Gastroesophageal sphincter (tissue), 4 donors: Measurements from ENCODE around the gene C2CD4C. TPM values are rescaled to one million over a fixed set of nuclear protein-coding genes. Genes with fewer than 3 reads are reported as not detected.

ENCODE experiments used
- ATAC-seq: fragments of 150-250 bp; one replicate; pipeline ENCODE4 v1.9.1; 2016; ENCODE audit warnings: mild to moderate bottlenecking, moderate library complexity
- H3K27ac ChIP-seq, 4 donors: fragments of 200-600 bp; sonication (generic) in 3 of 4; 1 replicate in 3 of 4; 2 replicates in 1 of 4; pipeline ENCODE4 v1.5.1; 2016 to 2019
- H3K27me3 ChIP-seq: fragments of 200-600 bp; sonication (generic); one replicate; pipeline ENCODE4 v1.5.1; 2019
- H3K36me3 ChIP-seq, 2 donors: fragments of 200-600 bp; sonication (generic); one replicate each; pipeline ENCODE4 v1.5.1; 2019; ENCODE audit warnings: control low read depth in 1 of 2
- H3K4me1 ChIP-seq, 3 donors: fragments of 200-600 bp; sonication (generic); 1 replicate in 2 of 3; 2 replicates in 1 of 3; pipeline ENCODE4 v1.5.1; 2016 to 2019; ENCODE audit warnings: control low read depth in 2 of 3
- H3K4me3 ChIP-seq, 2 donors: fragments of 200-600 bp; sonication (generic); one replicate each; pipeline ENCODE4 v1.5.1; 2019; ENCODE audit warnings: mild to moderate bottlenecking in 1 of 2, moderate library complexity in 1 of 2
- H3K9me3 ChIP-seq, 3 donors: fragments of 200-600 bp; sonication (generic); one replicate each; pipeline ENCODE4 v1.5.1; 2017 to 2019; ENCODE audit warnings: control low read depth in 2 of 3
- CTCF ChIP-seq, 4 experiments: fragments of 200-600 bp in 2 of 4; fragments of 450-650 bp in 2 of 4; sonication (generic) in 1 of 4; IDR thresholded peaks; one replicate each; pipeline ENCODE4 v1.5.1; 2017 to 2019; ENCODE audit warnings: antibody characterized with exemption in 4 of 4, mild to moderate bottlenecking in 2 of 4, moderate library complexity in 2 of 4
- EP300 ChIP-seq: sonication (generic); formaldehyde crosslinking; IDR thresholded peaks from one replicate; pipeline ENCODE4 v1.6.1; 2017; ENCODE audit warnings: antibody characterized with exemption, mild to moderate bottlenecking
- POLR2A ChIP-seq, 2 donors: fragments of 450-650 bp; IDR thresholded peaks; one replicate each; pipeline ENCODE4 v1.6.1; 2017; ENCODE audit warnings: antibody characterized with exemption in 2 of 2, mild to moderate bottlenecking in 2 of 2, moderate library complexity in 1 of 2
- POLR2AphosphoS5 ChIP-seq: sonication (generic); formaldehyde crosslinking; IDR thresholded peaks from one replicate; pipeline ENCODE4 v1.6.1; 2017; ENCODE audit warnings: antibody characterized with exemption
- WGBS, 2 donors: methylation state at CpG; one replicate each; pipeline ENCODE4 v1.1.5; 2018; ENCODE audit warnings: low coverage in 1 of 2; 5-methylcytosine and 5-hydroxymethylcytosine counted together
- total RNA-seq, 4 donors: library from RNA; depleted of rRNA; stranded (reverse); fragments of >200 nt; gene quantifications; one replicate each; pipeline ENCODE4 v1.1.0, GENCODE V29; 2016

Gene C2CD4C
- total RNA-seq, 4 donors from 2014 or later, result 0.19 to 2.7 (median 0.67) TPM; not detected in 1

GRCh38 chr19:410243-410781 is 1.4 kb upstream of the C2CD4C start:
- peaks cover 0 to 27% (median 17%) of the 10 kb centered on the region in 3 donors for H3K4me1 ChIP-seq
- no peak overlapping the region for H3K27ac ChIP-seq
- WGBS, 2 donors, result 20% methylated on average over 1 of the region's 21 CpGs; no CpG with 5 or more reads in 1 of the 2 donors
- ATAC-seq, result no peak
- no peak for TF ChIP-seq CTCF (IDR thresholded peaks at IDR 0.05)
- no peaks in the 10 kb centered on the region for H3K36me3 ChIP-seq
- no peaks in the 10 kb centered on the region for H3K9me3 ChIP-seq
- no peak overlapping the region for H3K4me3 ChIP-seq
- peaks cover 81% of the 10 kb centered on the region for H3K27me3 ChIP-seq

GRCh38 chr19:409516-410242 is 732 bp upstream of the C2CD4C start:
- no peak for ATAC-seq
- TF ChIP-seq POLR2AphosphoS5, result no peak
- TF ChIP-seq CTCF (IDR thresholded peaks at IDR 0.05), result no peak
- TF ChIP-seq EP300, result no peak
- no peak for TF ChIP-seq POLR2A (IDR thresholded peaks at IDR 0.05)
- Histone ChIP-seq H3K27ac (no peak overlapping the region), H3K9me3 (no peaks in the 10 kb centered on the region), H3K27me3 (peaks cover 87% of the 10 kb centered on the region), H3K36me3 (no peaks in the 10 kb centered on the region), H3K4me3 (peak overlapping the region in 1 of 2 donors; percentile 55), H3K4me1 (peaks cover 0 to 27% (median 17%) of the 10 kb centered on the region in 3 donors)
- WGBS, 2 donors, result 8% methylated on average over 5 of the region's 23 CpGs; no CpG with 5 or more reads in 1 of the 2 donors

- Histone ChIP-seq H3K36me3 (no peaks in the 10 kb centered on the region), H3K9me3 (no peaks in the 10 kb centered on the region), H3K27ac (no peak overlapping the region), H3K4me3 (peak overlapping the region; percentile 10 to 55), H3K27me3 (peaks cover 88% of the 10 kb centered on the region), H3K4me1 (peaks cover 0 to 27% (median 17%) of the 10 kb centered on the region in 3 donors)
- WGBS, 2 donors, result no CpG with 5 or more reads among the region's 30 CpGs
- ATAC-seq, result no peak
- TF ChIP-seq EP300 (no peak), POLR2AphosphoS5 (no peak), POLR2A (IDR thresholded peaks at IDR 0.05) (no peak), CTCF (IDR thresholded peaks at IDR 0.05) (no peak)
Measured at GRCh38 chr19:408441-408901, 476 bp downstream of the C2CD4C start.

DNA sequence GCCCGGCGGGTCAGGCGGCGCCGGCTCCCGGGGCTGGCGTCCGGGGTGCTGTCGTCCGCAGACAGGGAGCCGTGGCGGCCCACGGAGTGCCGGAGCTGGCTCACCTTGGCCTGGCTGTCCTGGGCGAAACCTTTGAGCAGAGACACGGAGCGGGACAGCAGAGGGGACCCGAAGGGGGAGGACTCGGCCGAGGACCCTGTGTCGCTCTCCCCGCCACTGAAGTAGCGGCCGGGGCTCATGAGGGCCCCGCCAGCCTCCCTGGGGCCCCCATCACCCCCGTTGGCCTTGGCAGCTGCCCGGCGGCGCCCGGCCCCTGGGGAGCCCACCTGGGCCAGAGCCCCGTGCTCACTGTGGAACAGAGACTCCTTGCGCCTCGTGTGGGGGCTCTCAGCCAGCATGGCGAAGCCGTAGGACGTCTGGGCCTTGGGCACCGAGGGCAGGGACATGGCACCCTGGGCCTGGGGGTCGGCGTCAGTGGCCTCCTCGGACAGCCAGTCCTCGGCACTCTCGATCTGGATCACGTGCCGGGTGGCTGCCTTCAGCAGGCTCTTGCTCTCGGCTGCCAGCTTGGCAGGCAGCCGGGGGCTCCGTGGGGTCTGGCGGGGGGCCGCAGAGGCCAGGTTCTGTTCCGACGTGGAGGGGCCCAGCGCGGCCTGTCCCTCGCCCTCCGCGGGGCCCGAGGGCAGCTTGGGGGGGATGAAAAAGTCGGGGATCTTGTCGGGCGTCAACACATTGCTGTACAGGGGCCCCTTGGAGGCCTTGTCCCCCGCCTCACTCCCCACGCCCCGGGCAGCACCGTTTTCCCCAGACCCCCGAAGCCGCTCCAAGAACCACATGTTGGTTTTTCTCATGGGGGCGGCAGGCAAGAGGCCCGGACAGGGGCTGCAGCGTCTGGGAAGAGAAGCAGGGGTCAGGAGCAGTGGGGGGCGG is 1.2 kb downstream of the C2CD4C start:
- Histone ChIP-seq H3K27ac (no peak overlapping the region), H3K36me3 (no peaks in the 10 kb centered on the region), H3K27me3 (peaks cover 88% of the 10 kb centered on the region), H3K4me1 (peaks cover 0 to 27% (median 17%) of the 10 kb centered on the region in 3 donors), H3K9me3 (no peaks in the 10 kb centered on the region), H3K4me3 (peak overlapping the region in 1 of 2 donors; percentile 55)
- no peak for ATAC-seq
- WGBS, 2 donors, result no CpG with 5 or more reads among the region's 70 CpGs
- TF ChIP-seq POLR2AphosphoS5 (no peak), EP300 (no peak), CTCF (IDR thresholded peaks at IDR 0.05) (no peak), POLR2A (IDR thresholded peaks at IDR 0.05) (no peak)
